Spleen (tissue), 7 donors: ENCODE results near the gene OBSCN.

Experiments used
- POLR2A ChIP-seq, 3 donors: fragments of 450-650 bp; IDR thresholded peaks; one replicate each; pipeline ENCODE4 v1.5.1; 2017; ENCODE audit warnings: antibody characterized with exemption in 3 of 3, mild to moderate bottlenecking in 1 of 3
- POLR2AphosphoS5 ChIP-seq, 3 donors: sonication (generic); formaldehyde crosslinking; IDR thresholded peaks; one replicate each; pipeline ENCODE4 v1.5.1; 2017; ENCODE audit warnings: antibody characterized with exemption in 3 of 3
- TF ChIP-seq, protein P1 (sequence below), 11 experiments: fragments of 200-600 bp in 7 of 11; fragments of 450-650 bp in 4 of 11; sonication (generic) in 4 of 11; IDR thresholded peaks in 8 of 11; conservative IDR thresholded peaks in 3 of 11; 1 replicate in 7 of 11; 2 replicates in 4 of 11; pipeline versions ENCODE4 v1.4.0 to v1.8.0; 2016 to 2021; ENCODE audit warnings: antibody characterized with exemption in 11 of 11, inconsistent platforms in 4 of 11, mild to moderate bottlenecking in 1 of 11
- donor health status: DM: no; HTN: no; CAD: no; lungs with moderate emphysema.
- donor health status: DM: no; HTN: no; CAD: no.
- donor health status: DM: no; HTN: no; CAD: no.

- TF ChIP-seq, protein P1, sequence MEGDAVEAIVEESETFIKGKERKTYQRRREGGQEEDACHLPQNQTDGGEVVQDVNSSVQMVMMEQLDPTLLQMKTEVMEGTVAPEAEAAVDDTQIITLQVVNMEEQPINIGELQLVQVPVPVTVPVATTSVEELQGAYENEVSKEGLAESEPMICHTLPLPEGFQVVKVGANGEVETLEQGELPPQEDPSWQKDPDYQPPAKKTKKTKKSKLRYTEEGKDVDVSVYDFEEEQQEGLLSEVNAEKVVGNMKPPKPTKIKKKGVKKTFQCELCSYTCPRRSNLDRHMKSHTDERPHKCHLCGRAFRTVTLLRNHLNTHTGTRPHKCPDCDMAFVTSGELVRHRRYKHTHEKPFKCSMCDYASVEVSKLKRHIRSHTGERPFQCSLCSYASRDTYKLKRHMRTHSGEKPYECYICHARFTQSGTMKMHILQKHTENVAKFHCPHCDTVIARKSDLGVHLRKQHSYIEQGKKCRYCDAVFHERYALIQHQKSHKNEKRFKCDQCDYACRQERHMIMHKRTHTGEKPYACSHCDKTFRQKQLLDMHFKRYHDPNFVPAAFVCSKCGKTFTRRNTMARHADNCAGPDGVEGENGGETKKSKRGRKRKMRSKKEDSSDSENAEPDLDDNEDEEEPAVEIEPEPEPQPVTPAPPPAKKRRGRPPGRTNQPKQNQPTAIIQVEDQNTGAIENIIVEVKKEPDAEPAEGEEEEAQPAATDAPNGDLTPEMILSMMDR (IDR thresholded peaks at IDR 0.05 in 8 of 11, conservative IDR thresholded peaks at IDR 0.05 in 3 of 11) = no peak
- TF ChIP-seq POLR2AphosphoS5 (IDR thresholded peaks at IDR 0.05) = no peak
- no peak for TF ChIP-seq POLR2A (IDR thresholded peaks at IDR 0.05)
Measured at GRCh38 chr1:228371741-228372182, 163.9 kb downstream of the OBSCN start.
